Measurements from ENCODE around the gene ZDHHC17. TPM values are rescaled to one million over a fixed set of nuclear protein-coding genes. Genes with fewer than 3 reads are reported as not detected.
"Not testable (repeated sequence)": the region's sequence is repeated elsewhere in the genome, so short reads cannot be mapped to it uniquely, and the experiment has no call there.

Gene ZDHHC17, protein sequence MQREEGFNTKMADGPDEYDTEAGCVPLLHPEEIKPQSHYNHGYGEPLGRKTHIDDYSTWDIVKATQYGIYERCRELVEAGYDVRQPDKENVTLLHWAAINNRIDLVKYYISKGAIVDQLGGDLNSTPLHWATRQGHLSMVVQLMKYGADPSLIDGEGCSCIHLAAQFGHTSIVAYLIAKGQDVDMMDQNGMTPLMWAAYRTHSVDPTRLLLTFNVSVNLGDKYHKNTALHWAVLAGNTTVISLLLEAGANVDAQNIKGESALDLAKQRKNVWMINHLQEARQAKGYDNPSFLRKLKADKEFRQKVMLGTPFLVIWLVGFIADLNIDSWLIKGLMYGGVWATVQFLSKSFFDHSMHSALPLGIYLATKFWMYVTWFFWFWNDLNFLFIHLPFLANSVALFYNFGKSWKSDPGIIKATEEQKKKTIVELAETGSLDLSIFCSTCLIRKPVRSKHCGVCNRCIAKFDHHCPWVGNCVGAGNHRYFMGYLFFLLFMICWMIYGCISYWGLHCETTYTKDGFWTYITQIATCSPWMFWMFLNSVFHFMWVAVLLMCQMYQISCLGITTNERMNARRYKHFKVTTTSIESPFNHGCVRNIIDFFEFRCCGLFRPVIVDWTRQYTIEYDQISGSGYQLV
- total RNA-seq: 10 to 100 TPM; 19.1 to 22.2 TPM

DNA sequence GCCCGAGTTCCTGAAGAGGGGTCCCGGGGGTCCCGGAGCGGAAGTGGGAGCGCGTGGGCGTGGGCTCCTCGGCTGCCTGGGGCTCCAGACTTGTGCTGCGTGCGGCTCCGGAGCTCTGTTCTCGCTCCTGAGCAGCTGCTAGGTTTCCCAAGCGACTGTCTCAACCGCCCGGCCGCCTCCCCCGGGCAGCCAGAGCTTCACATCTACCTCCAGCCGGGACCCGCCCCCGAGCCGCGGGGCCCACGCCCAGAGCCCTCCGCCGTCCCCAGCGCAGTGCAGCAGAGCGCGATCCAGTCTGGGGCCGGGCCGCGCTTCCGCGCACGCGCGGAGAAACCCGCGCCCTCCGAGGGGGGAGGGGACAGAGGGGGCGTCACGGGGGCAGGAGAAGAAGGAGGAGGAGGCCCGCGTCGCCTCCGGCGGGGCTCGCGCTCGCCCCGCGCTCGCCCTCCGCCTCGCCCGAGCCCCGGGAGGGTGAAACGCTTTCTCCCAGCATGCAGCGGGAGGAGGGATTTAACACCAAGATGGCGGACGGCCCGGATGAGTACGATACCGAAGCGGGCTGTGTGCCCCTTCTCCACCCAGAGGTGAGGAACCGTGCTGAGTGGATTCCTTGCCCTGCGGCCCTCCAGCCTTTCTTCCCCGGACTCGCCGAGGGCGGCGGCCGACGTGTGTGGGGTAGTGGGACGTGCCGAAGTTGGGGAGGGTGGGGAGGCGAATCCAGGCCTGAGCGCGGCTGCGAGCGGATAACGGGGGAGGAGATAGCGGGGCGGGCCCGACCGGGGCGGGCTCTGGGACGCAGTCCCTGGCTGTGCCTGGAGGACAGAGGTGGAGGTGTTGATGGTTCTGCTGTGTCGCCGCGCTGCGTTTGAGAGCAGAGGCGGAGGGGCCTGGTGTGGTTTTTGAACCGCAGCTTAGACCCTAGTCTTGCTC is at the start of gene ZDHHC17:
TSS of gene ZDHHC17 (plus strand) at position 370 of the 930 bp plus-strand sequence. CDS start at position 492, 122 bp downstream.
- CTCF ChIA-PET: interaction anchor here (0.6 to 2.5 kb wide), 3 partner anchors 14 to 611 kb away, joined by 3 to 12 read pairs (median 4); no protein-coding TSS in a partner anchor
- H3K9me3 Mint-ChIP-seq: no peaks in the 10 kb centered on the region

DNA sequence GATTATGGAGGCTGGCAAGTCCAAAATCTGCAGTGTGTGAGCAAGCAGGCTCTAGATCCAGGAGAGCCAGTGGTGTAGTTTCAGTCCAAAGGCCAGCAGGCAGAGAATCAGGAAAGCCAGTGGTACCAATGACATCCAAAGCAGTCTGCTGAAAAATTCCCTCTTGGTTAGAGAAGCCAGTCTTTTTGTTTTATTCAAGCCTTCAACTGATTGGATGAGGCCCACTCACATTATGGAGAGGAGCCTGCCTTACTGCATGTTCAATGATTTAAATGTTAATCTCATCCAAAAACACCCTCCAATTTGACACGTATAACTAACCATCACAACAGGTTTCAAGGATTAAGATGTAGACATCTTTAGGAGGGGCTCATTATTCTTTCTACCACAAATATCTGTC is 49.5 kb upstream of the ZDHHC17 start:
- CTCF ChIA-PET: no interaction called here
- no peaks in the 10 kb centered on the region for H3K27me3 Mint-ChIP-seq (ENCODE audit: low read depth)
- intact Hi-C loops (cut with micrococcal nuclease): no loop called here
- no peak overlapping the region for H3K27ac Mint-ChIP-seq
- DNase-seq: no peak
- H3K9me3 Mint-ChIP-seq: no peaks in the 10 kb centered on the region
- no peak overlapping the region for H3K4me3 Mint-ChIP-seq
- H3K4me1 Mint-ChIP-seq (ENCODE audit: low read depth): no peaks in the 10 kb centered on the region
- no peaks in the 10 kb centered on the region for H3K36me3 Mint-ChIP-seq (ENCODE audit: low read depth)

More for the DNA sequence above, at the start of gene ZDHHC17:
- Mint-ChIP-seq H3K4me1 (ENCODE audit: low read depth) (peaks cover 38% of the 10 kb centered on the region), H3K27ac (peak within 1 kb of the TSS; percentile 91), H3K27me3 (ENCODE audit: low read depth) (no peaks in the 10 kb centered on the region), H3K4me3 (peak within 1 kb of the TSS; percentile 98), H3K36me3 (ENCODE audit: low read depth) (peaks cover 1% of the 10 kb centered on the region)
- DNase-seq: peak; percentile 88
- intact Hi-C loops (cut with micrococcal nuclease): loop anchor here (1.0 to 10.0 kb wide), 8 partner anchors 115 to 1372 kb away; partner anchors contain the start of genes BBS10, CSRP2, E2F7 and GLIPR1

DNA sequence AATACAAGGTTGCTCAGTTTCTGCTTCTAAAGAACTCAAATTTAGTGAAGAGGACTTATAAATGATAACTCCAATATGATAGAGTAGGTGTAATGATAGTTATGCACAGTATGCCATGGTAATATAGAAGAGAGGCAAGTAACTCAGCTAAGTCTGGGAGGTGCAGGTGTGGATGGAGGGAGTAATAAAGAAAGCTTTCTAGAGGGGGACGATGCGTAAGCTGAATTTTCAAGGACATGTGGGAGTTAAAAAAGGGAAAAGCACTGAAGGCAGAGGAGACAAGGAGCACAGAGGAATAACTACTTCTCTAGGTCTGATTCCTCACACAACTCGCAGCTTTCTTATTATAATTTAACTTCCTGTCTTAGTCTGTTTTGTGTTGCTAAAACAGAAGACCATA is 49.1 kb upstream of the ZDHHC17 start:
- no peaks in the 10 kb centered on the region for H3K36me3 Mint-ChIP-seq (ENCODE audit: low read depth)
- no peak overlapping the region for H3K4me3 Mint-ChIP-seq
- no peaks in the 10 kb centered on the region for H3K27me3 Mint-ChIP-seq (ENCODE audit: low read depth)
- CTCF ChIA-PET: no interaction called here
- H3K9me3 Mint-ChIP-seq: no peaks in the 10 kb centered on the region
- no peaks in the 10 kb centered on the region for H3K4me1 Mint-ChIP-seq (ENCODE audit: low read depth)
- intact Hi-C loops (cut with micrococcal nuclease): no loop called here
- no peak for DNase-seq
- no peak overlapping the region for H3K27ac Mint-ChIP-seq

DNA sequence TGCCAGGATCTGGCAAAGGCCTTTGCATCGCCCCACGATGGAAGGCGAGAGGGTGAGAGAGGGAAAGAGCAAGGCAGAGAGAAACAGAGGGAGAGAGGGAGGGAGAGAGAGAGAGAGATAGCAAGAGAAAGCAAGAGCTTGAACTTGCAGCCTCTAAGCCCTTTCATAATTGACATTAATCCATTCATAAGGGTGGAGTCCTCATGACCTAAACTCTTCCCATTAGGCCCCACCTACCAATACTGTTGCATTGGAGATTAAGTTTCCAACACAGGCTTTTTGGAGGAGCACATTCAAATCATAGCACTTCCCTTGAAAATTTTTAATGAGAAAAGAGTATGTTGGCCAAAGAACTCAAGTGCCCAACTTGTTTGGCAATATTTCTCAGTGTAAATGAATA is 48.6 kb upstream of the ZDHHC17 start:
- DNase-seq: no peak
- CTCF ChIA-PET: no interaction called here
- H3K36me3 Mint-ChIP-seq (ENCODE audit: low read depth): no peaks in the 10 kb centered on the region
- no peaks in the 10 kb centered on the region for H3K9me3 Mint-ChIP-seq
- H3K27ac Mint-ChIP-seq: no peak overlapping the region
- no peaks in the 10 kb centered on the region for H3K4me1 Mint-ChIP-seq (ENCODE audit: low read depth)
- H3K27me3 Mint-ChIP-seq (ENCODE audit: low read depth): no peaks in the 10 kb centered on the region
- intact Hi-C loops (cut with micrococcal nuclease): no loop called here
- no peak overlapping the region for H3K4me3 Mint-ChIP-seq

DNA sequence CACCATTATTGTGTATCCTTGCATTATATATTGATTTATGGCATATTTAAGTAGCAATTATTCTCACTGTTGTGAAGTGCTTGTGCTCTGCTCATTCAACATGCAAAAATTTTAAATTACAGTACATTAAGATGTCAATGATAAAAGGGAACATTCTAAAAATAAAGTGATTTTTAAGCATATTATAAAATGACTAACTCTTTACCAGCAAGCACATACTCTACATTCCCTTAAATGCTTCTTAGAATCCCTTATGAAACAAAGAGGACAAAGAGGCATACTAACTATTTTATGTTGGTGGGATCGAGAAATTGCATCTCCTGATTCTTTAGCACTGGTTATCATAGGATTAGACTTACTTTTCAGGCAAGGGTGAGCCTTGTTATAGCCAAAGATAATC is 46.6 kb upstream of the ZDHHC17 start:
- Mint-ChIP-seq H3K27me3 (ENCODE audit: low read depth) (no peaks in the 10 kb centered on the region), H3K4me3 (no peak overlapping the region), H3K36me3 (ENCODE audit: low read depth) (no peaks in the 10 kb centered on the region), H3K4me1 (ENCODE audit: low read depth) (no peaks in the 10 kb centered on the region), H3K9me3 (no peaks in the 10 kb centered on the region), H3K27ac (no peak overlapping the region)
- CTCF ChIA-PET: interaction anchor here (0.7 kb wide), 1 partner anchor 73 kb away, joined by 5 read pairs; no protein-coding TSS in a partner anchor
- DNase-seq: no peak
- intact Hi-C loops (cut with micrococcal nuclease): no loop called here

DNA sequence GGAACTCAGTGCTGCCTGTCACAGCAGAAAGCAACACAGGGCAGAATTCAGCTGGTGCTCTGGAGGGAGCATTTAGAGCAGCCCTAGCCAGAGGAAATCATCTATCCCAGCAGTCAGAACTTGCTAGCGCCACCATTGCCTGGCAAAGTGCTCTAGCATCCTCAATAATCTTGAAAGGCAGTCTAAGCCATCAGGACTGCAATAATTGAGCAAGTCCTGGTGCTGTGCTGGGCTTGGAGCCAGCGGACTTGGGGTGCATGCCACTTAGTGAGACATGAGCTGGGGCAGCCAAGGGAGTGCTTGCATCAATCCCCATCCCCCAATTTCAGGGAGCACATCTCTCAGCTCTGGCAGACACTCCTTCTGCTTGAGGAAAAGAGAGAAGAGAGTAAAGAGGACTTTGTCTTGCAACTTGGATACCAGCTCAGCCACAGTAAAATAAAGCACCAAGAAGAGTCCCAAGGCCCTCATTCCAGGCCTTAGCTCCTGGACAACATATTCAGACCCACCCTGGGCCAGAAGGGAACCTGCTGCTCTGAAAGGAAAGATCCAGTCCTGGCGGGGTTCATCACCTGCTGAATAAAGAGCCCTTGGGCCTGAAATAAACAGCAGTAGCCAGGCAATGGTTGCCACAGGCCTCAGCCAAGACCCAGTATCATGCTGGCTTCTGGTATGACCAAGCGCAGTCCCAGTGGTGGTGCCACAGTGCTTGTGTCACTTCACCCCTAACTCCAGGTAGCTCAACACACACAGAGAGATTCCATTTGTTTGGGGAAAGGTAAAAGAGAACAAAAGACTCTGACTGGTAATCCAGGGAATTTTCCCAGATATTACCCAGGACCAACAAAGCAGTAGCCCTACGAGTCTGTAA is 44.5 kb upstream of the ZDHHC17 start:
- Mint-ChIP-seq H3K4me3 (no peak overlapping the region), H3K27me3 (ENCODE audit: low read depth) (no peaks in the 10 kb centered on the region), H3K4me1 (ENCODE audit: low read depth) (no peaks in the 10 kb centered on the region), H3K9me3 (no peaks in the 10 kb centered on the region), H3K27ac (no peak overlapping the region), H3K36me3 (ENCODE audit: low read depth) (no peaks in the 10 kb centered on the region)
- intact Hi-C loops (cut with micrococcal nuclease): no loop called here
- CTCF ChIA-PET: no interaction called here
- no peak for DNase-seq

DNA sequence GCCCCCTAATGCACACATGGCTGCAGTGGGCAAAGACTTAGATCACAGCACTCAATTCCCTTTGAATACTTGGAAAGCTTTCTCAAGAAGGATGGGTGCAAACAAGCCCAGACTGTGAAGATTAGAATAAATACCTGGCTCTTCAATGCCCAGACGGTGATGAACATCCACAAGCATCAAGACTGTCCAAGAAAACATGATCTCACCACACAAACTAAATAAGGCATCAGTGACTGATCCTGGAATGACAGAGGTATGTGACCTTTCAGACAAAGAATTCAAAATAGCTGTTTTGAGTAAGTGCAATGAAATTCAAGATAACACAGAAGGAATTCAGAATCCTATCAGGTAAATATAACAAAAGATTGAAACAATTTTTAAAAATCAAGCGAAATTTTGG is 43.8 kb upstream of the ZDHHC17 start:
- no peak overlapping the region for H3K27ac Mint-ChIP-seq
- no peaks in the 10 kb centered on the region for H3K27me3 Mint-ChIP-seq (ENCODE audit: low read depth)
- CTCF ChIA-PET: no interaction called here
- no peaks in the 10 kb centered on the region for H3K9me3 Mint-ChIP-seq
- no peak for DNase-seq
- H3K4me1 Mint-ChIP-seq (ENCODE audit: low read depth): no peaks in the 10 kb centered on the region
- intact Hi-C loops (cut with micrococcal nuclease): no loop called here
- H3K36me3 Mint-ChIP-seq (ENCODE audit: low read depth): no peaks in the 10 kb centered on the region
- no peak overlapping the region for H3K4me3 Mint-ChIP-seq

DNA sequence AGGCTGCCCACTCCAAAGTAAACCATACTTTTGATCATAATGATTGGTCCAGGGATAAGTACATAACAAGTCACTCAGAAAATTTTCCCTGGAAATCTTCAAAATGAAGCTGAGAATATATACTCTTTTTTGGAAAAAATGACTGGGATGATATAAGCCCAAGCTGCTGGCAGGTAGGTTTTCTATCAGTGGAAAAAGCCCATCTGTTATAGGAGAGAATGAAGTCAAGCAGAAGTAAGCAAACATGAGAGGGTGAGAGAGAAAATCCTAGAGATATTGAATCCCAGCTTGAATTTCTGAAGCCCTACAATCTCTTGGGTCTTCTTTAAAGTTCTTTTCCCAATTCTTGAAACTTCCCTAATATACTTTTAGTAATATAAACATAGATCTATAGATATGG is 37.3 kb upstream of the ZDHHC17 start:
- intact Hi-C loops (cut with micrococcal nuclease): no loop called here
- Mint-ChIP-seq H3K4me1 (ENCODE audit: low read depth) (no peaks in the 10 kb centered on the region), H3K9me3 (no peaks in the 10 kb centered on the region), H3K4me3 (no peak overlapping the region), H3K27ac (no peak overlapping the region), H3K27me3 (ENCODE audit: low read depth) (no peaks in the 10 kb centered on the region), H3K36me3 (ENCODE audit: low read depth) (no peaks in the 10 kb centered on the region)
- CTCF ChIA-PET: no interaction called here
- no peak for DNase-seq

DNA sequence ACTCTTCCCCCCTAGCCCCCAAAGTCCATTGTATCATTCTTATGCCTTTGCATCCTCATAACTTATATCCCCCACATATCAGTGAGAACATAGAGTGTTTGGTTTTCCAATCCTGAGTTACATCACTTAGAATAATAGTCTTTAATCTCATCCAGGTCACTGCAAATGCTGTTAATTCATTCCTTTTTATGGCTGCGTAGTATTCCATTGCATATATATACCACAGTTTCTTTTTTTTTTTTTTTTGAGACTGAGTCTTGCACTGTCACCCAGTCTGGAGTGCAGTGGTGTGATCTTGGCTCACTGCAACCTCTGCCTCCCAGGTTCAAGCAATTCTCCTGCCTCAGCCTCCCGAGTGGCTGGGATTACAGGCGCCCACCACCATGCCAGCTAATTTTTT is 31.7 kb upstream of the ZDHHC17 start:
- H3K36me3 Mint-ChIP-seq (ENCODE audit: low read depth); intact Hi-C loops (cut with micrococcal nuclease); CTCF ChIA-PET; DNase-seq; H3K9me3 Mint-ChIP-seq; H3K4me1 Mint-ChIP-seq (ENCODE audit: low read depth); H3K27ac Mint-ChIP-seq; H3K27me3 Mint-ChIP-seq (ENCODE audit: low read depth); H3K4me3 Mint-ChIP-seq: not testable (repeated sequence)

DNA sequence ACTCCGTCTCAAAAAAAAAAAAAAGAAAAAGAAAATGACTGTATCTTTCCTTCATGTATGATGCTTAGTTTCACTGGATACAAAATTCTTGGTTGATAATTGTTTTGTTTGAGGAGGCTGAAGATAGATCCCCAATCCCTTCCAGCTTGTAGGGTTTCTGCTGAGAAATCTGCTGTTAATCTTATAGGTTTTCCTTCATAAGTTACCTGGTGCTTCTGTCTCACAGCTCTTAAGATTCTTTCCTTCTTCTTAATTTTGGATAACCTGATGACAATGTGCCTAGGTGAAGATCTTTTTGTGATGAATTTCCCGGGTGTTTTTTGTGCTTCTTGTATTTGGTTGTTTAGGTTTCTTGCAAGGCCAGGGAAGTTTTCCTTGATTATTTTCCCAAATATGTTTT is 26.2 kb upstream of the ZDHHC17 start:
- H3K36me3 Mint-ChIP-seq (ENCODE audit: low read depth); H3K4me1 Mint-ChIP-seq (ENCODE audit: low read depth); H3K27ac Mint-ChIP-seq; DNase-seq; intact Hi-C loops (cut with micrococcal nuclease); CTCF ChIA-PET; H3K27me3 Mint-ChIP-seq (ENCODE audit: low read depth); H3K4me3 Mint-ChIP-seq: not testable (repeated sequence)
- peaks cover 21% of the 10 kb centered on the region for H3K9me3 Mint-ChIP-seq

DNA sequence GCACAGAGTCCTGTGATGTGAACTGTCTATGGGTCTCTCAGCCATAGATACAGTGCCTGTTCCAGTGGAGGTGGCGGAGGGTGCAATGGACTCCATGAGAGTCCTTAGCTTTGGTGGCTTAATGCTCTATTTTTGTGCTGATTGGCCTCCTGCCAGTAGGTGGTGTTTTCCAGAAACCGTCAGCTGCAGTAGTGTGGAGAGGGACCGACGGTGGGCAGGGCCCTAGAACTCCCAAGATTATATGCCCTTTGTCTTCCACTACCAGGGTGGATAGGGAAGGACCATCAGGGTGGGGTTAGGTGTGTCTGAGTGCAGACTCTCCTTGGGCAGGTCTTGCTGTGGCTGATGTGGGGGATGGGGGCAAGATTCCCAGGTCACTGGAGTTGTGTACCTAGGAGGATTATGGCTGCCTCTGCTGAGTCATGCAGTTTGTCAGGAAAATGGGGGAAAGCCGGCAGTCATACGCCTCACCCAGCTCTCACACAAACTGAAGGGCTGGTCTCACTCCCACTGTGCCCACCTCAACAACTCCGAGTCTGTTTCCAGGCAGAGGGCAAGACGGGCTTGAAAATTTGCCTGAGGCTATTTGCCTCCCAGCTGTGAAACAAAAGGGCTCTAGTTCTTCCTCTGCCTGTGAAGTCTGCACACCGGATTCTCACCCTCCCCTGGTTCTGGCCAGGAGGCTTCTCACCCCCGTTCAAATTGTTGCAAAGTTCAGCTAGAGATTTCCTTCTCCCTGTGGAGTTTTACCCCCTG is 24.9 kb upstream of the ZDHHC17 start:
- Mint-ChIP-seq H3K36me3 (ENCODE audit: low read depth) (peaks cover 2% of the 10 kb centered on the region), H3K27me3 (ENCODE audit: low read depth) (no peaks in the 10 kb centered on the region), H3K4me1 (ENCODE audit: low read depth) (no peaks in the 10 kb centered on the region), H3K9me3 (peaks cover 17% of the 10 kb centered on the region), H3K4me3 (no peak overlapping the region), H3K27ac (no peak overlapping the region)
- intact Hi-C loops (cut with micrococcal nuclease): no loop called here
- CTCF ChIA-PET: no interaction called here
- DNase-seq: no peak
